ENCODE data around the gene RAB3IL1. TPM values are rescaled to one million over a fixed set of nuclear protein-coding genes. Genes with fewer than 3 reads are reported as not detected.

Gene RAB3IL1
- total and polyA plus RNA-seq, 2 of the 13 experiments (the other 11 are each of a cell fraction or from before 2014, with no cell fraction given) = 1.2 to 2.0 TPM

DNA sequence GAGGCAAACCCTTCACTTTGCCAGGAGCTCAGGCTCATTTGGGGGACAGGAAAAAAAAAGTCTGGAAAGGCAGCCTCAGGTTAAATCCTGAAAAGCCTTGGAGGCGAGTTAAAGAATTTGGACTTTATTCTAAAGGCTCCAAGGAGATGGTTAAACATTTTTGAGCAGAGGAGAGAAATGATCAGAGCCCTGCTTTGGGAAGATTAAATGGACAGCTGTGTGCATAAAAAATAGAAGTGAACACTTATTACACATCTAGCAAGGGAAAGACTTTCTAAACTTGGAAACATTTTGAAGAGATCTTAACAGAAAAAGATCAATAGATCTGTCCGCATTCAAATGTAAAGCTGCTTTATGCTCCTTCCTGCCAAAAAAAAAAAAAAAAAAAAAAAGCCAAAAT is 8.4 kb upstream of the RAB3IL1 start:
- WGBS (ENCODE audit: low lambda C conversion rate) = 44% methylated on average over 2 of the region's 2 CpGs
- no peak for ATAC-seq
- intact Hi-C loops (cut with micrococcal nuclease; ENCODE audit: unreplicated experiment) (no loop called here), in situ Hi-C loops (cut with HindIII; ENCODE audit: extremely low pct_ligation_motif_present, low pct_unique_long_range_greater_than_20kb) (no loop called here)
- H3K4me1 ChIP-seq (ENCODE audit: insufficient read depth, low read length) = peaks cover 32% of the 10 kb centered on the region
- no TSS peak for BruUV-seq (replicated peaks)
- H3K4me3 ChIP-seq (replicated peaks in 1 of 3; ENCODE audit: insufficient read depth in 1 of 3, low read depth in 2 of 3, low read length in 3 of 3) = no peak overlapping the region
- H3K9ac ChIP-seq (ENCODE audit: insufficient read depth, low read depth, low read length) = no peak overlapping the region
- H3K27ac ChIP-seq (ENCODE audit: extremely low read length, insufficient read depth, low read length) = no peak overlapping the region
- H4K20me1 ChIP-seq (ENCODE audit: insufficient read depth, low read length) = no peaks in the 10 kb centered on the region
- ChIA-PET POLR2A (interaction anchor here (0.6 kb wide), 2 partner anchors 11 to 16 kb away, joined by 4 to 6 read pairs; no protein-coding TSS in a partner anchor), CTCF (ENCODE audit: low intra/inter-chr PET ratio, low total read pairs) (no interaction called here)
- H3K36me3 ChIP-seq (replicated peaks in 1 of 2; ENCODE audit: control insufficient read depth in 1 of 2, insufficient read depth in 2 of 2, low read length in 2 of 2) = no peaks in the 10 kb centered on the region
- no peak for TF ChIP-seq ZBTB14 (CRISPR knock-in tag; IDR thresholded peaks at IDR 0.05)
- TF ChIP-seq ZNF337 (CRISPR knock-in tag; IDR thresholded peaks at IDR 0.05; ENCODE audit: borderline replicate concordance, low read depth) = no peak
- no peak for TF ChIP-seq AKAP8 (CRISPR knock-in tag; IDR thresholded peaks at IDR 0.05)
- TF ChIP-seq PAXIP1 (CRISPR knock-in tag; conservative IDR thresholded peaks at IDR 0.05) = no peak
- TF ChIP-seq ZFYVE20 (CRISPR knock-in tag; IDR thresholded peaks at IDR 0.05; ENCODE audit: borderline replicate concordance, low read depth) = no peak
- TF ChIP-seq POLR2A (IDR thresholded peaks at IDR 0.05; ENCODE audit: insufficient read depth in 1 of 2, low read depth in 2 of 2, low read length in 2 of 2) = no peak
- TF ChIP-seq ZNF616 (CRISPR knock-in tag; IDR thresholded peaks at IDR 0.05; ENCODE audit: low read depth) = no peak
- TF ChIP-seq TCF12 (IDR thresholded peaks at IDR 0.05) = no peak
- TF ChIP-seq TCF12 (CRISPR knock-in tag; IDR thresholded peaks at IDR 0.05) = no peak
- no peak for TF ChIP-seq ATAD3A (CRISPR knock-in tag; IDR thresholded peaks at IDR 0.05)
- TF ChIP-seq ZNF629 (CRISPR knock-in tag; conservative IDR thresholded peaks at IDR 0.05) = no peak
- no peak for TF ChIP-seq MYC (CRISPR knock-in tag; IDR thresholded peaks at IDR 0.05; ENCODE audit: borderline replicate concordance)
- no peaks in the 10 kb centered on the region for H3K79me2 ChIP-seq (ENCODE audit: insufficient read depth, low read length)
- H3K27me3 ChIP-seq (ENCODE audit: control insufficient read depth in 1 of 2, insufficient read depth in 2 of 2, low read length in 2 of 2) = peaks cover 0 to 4% of the 10 kb centered on the region in 2 experiments; a peak in 3 of 5 replicates
- no peak for DNase-seq (ENCODE audit: low spot score)
- FAIRE-seq = no peak
- H3K4me2 ChIP-seq (ENCODE audit: low read depth, low read length) = no peak overlapping the region
- no peak overlapping the region for H2AFZ ChIP-seq (ENCODE audit: low read length)
- H3K9me3 ChIP-seq (ENCODE audit: low read length) = no peaks in the 10 kb centered on the region
